GM19324 (cell line): Measurements from ENCODE around the gene GON4L.
"Not testable (repeated sequence)": the region's sequence is repeated elsewhere in the genome, so short reads cannot be mapped to it uniquely, and the experiment has no call there.

Experiments used
- ATAC-seq: cut with Tn5 transposase; IDR thresholded peaks from one replicate; pipeline ENCODE4 v1.9.1; 2021; ENCODE audit warnings: mild to moderate bottlenecking, moderate library complexity; ENCODE audit not compliant: unreplicated experiment, low FRiP score

The GON4L gene

DNA sequence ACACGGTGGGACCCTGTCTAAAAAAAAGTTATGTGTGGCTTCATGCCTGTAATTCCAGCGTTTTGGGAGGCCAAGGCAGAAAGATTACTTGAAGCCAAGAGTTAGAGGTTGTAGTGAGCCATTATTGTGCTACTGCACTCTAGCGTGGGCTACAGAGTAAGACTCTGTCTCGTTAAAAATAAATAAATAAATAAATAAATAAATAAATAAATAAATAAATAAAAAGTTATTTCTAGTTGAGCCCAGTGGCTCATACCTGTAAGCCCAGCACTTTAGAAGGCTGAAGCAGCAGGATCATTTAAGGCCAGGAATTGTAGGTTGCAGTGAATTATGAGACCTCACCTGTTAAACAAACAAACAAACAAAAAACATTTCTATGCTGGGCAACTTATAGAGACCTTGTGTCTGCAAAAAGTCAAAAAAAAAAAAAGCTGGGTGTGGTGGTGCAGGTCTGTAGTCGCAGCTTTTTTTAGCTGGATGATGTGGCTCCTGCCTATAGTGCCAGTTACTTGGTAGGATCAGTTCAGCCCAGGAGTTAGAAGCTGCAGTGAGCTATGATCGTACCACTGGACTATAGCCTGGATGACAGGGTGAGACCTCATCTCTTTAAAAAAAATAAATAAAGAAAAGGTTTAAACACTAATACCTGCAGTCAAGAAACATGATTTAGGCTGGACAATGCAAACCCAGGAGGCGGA lies 25.6 kb downstream of the GON4L start:
- ATAC-seq, result no peak

GRCh38 chr1:155827450-155827849 lies 29.6 kb downstream of the GON4L start:
- no peak for ATAC-seq

GRCh38 chr1:155816351-155816750 lies 40.7 kb downstream of the GON4L start:
- no peak for ATAC-seq

- ATAC-seq, result no peak
These were observed 43.3 kb downstream of the GON4L start for GRCh38 chr1:155813672-155814071.

DNA sequence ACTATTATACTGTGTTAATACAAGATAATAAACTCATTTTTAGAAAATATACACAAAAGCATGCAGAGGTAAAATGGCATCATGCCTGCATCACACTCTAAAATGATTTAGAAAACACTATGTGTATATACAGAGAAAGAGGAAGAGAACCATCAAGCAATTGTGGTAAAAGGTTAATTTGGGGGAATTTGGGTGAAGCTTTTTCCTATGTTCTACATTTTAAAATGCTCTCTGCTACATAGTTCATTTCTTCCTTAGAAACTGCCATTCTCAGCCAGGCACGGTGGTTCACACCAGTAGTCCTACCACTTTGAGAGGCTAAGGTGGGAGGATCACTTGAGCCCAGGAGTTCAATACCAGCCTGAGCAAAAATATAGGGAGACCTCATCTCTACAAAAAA lies 44.1 kb downstream of the GON4L start:
- no peak for ATAC-seq

- no peak for ATAC-seq
These were observed 47.9 kb downstream of the GON4L start for GRCh38 chr1:155809088-155809487.

DNA sequence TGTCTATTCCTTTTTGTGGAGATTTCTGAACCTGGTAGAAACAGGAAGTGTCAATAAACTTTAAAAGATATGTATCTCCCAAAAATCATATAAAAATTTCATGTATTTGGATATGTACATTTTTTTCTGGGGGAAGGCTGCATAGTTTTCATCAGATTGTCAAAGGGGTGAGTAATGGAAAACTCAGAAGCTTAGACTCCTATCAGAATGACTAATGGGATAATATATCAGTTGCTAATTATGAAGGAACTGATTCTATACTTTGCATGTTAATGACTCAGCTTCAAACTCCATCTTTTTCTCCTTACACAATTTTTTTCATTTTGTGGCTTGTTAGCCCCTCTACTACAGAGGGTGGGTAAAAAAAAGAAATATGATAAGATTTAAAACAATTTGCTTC lies 55.9 kb downstream of the GON4L start:
- no peak for ATAC-seq

DNA sequence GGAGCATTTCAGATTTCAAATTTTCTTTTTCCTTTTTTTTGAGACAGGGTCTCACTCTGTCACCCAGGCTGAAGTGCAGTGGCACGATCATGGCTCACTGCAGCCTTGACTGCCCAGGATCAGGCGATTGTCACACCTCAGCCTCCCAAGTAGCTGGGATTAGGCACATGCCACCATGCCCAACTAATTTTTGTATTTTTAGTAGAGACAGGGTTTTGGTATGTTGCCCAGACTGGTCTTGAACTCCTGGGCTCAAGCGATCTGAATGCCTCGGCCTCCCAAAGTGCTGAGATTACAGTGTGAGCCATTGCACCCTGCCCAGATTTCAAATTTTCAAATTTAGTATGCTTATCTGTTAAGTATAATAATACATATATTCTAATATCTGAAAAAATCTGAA lies 61.4 kb downstream of the GON4L start:
- ATAC-seq, result not testable (repeated sequence)

- no peak for ATAC-seq
These were observed 62.3 kb downstream of the GON4L start for GRCh38 chr1:155794605-155795245.

- ATAC-seq, result no peak
These were observed 63.8 kb downstream of the GON4L start for GRCh38 chr1:155793213-155793612.

GRCh38 chr1:155777582-155777981 lies 79.4 kb downstream of the GON4L start:
- no peak for ATAC-seq

- ATAC-seq, result no peak
These were observed 80.6 kb downstream of the GON4L start for GRCh38 chr1:155776414-155776813.

GRCh38 chr1:155773221-155773620 lies 83.8 kb downstream of the GON4L start:
- no peak for ATAC-seq

- no peak for ATAC-seq
These were observed 87.8 kb downstream of the GON4L start for GRCh38 chr1:155769257-155769656.

DNA sequence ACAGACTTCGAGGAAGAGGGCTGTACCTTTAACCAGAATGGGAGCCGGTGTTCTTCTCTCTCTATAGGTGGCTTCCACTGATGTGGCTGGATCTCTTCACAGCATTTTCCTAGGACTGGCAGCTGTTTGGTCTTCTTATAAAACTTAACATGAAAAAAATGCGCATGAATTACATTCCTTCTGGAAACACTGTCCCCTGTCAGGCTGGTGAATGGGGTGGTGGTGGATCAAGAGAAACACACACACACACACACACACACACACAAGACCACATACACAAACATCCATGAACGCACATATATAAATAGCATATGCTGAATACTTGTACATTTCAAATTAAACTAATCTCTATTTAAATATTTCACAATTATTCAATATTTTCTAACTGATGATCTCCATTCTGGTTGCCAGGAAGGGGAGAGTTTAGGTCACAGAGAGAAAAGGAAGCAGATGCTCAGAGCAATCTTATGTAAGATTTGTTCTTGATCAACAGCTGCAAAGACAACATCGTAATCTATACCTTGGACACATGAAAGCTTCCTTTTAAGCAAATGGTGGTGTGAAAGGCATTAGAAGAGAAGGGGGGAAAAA lies 89.5 kb downstream of the GON4L start:
- ATAC-seq, result not testable (repeated sequence)

GRCh38 chr1:155763989-155764388 lies 93.0 kb downstream of the GON4L start:
- ATAC-seq, result not testable (repeated sequence)

- ATAC-seq, result not testable (repeated sequence)
These were observed 93.8 kb downstream of the GON4L start for GRCh38 chr1:155763090-155763815.

- no peak for ATAC-seq
These were observed 95.1 kb downstream of the GON4L start for GRCh38 chr1:155761736-155762405.

DNA sequence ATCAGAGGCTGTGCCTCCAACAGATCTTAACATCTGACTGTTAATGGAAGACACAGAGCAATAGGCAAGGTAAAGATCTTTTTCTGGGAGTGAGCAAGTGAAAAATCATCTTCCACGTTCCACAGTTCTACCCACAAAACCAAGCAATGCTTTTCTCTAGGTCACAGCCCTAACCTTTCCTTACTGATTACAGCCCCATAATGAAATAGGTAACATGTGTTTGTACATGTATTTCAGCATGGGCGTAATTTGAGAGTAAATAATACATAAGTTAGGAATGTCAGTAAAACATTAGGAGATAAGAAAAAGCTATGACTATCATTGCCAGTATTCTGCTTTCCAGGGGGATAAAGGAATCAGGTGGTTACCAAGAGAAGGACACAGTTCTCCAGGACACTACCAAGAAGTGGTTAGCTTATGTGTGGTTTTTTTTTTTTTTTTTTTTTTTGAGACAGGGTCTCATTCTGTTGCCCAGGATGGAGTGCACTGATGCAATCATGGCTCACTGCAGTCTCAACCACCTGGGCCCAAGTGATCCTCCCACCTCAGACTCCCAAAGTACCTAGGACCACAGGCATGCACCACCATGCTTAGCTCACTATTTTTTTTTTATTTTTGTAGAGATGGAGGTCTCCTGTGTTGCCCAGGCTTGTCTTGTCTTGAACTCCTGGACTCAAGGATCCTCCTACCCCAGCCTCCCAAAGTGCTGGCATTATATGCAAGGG lies 96.1 kb downstream of the GON4L start:
- no peak for ATAC-seq
